Lower leg skin (tissue), 4 donors: Measurements from ENCODE around the gene TRIM31. TPM values are rescaled to one million over a fixed set of nuclear protein-coding genes. Genes with fewer than 3 reads are reported as not detected.

Source experiments
- DNase-seq, 2 donors: peaks; one replicate each; pipeline ENCODE4 v3.0.0-alpha.2; 2019; ENCODE audit warnings: low spot score in 2 of 2
- H3K4me3 ChIP-seq: fragments of 200-600 bp; sonication (generic); 2 replicates; pipeline ENCODE4 v1.5.1; 2017; ENCODE audit warnings: mild to moderate bottlenecking, low read depth; ENCODE audit not compliant: poor library complexity, severe bottlenecking
- CTCF ChIP-seq, 3 donors: fragments of 450-650 bp; IDR thresholded peaks; one replicate each; pipeline ENCODE4 v1.5.1; 2016; ENCODE audit warnings: antibody characterized with exemption in 3 of 3, mild to moderate bottlenecking in 3 of 3, moderate library complexity in 2 of 3
- POLR2A ChIP-seq, 2 donors: fragments of 450-650 bp; IDR thresholded peaks; one replicate each; pipeline ENCODE4 v1.6.1; 2016 to 2017; ENCODE audit warnings: antibody characterized with exemption in 2 of 2, mild to moderate bottlenecking in 1 of 2, moderate library complexity in 1 of 2
- WGBS, 2 donors: methylation state at CpG; one replicate each; pipeline ENCODE4 v1.1.5; 2018; 5-methylcytosine and 5-hydroxymethylcytosine counted together
- intact Hi-C: fragments of 100-400 bp; cut with DNase I; formaldehyde crosslinking; loops from one replicate; pipeline ENCODE4 v1.15.0; 2023; ENCODE audit warnings: low total_unique reads
- total RNA-seq, 4 donors: library from RNA; depleted of rRNA; stranded (reverse); fragments of >200 nt; gene quantifications; one replicate each; pipeline ENCODE4 v1.1.0, GENCODE V29; 2016

Gene TRIM31
- total RNA-seq, 4 donors from 2014 or later, result 0.29 TPM; not detected in 3

- 67 to 77% methylated on average over 4 of the region's 4 CpGs for WGBS, 2 donors
- DNase-seq, result no peak
- intact Hi-C loops, result no loop called here
- no peak overlapping the region for H3K4me3 ChIP-seq
- TF ChIP-seq POLR2A (IDR thresholded peaks at IDR 0.05) (no peak), CTCF (IDR thresholded peaks at IDR 0.05) (no peak)
These were observed 14.8 kb downstream of the TRIM31 start for GRCh38 chr6:30097902-30098768.

- H3K4me3 ChIP-seq, result no peak overlapping the region
- intact Hi-C loops, result no loop called here
- no peak for DNase-seq
- TF ChIP-seq POLR2A (IDR thresholded peaks at IDR 0.05), result no peak
- no peak for TF ChIP-seq CTCF (IDR thresholded peaks at IDR 0.05)
- 31 to 47% methylated on average over 1 of the region's 1 CpG for WGBS, 2 donors
These were observed 16.1 kb downstream of the TRIM31 start for GRCh38 chr6:30096829-30097228.

- TF ChIP-seq CTCF (IDR thresholded peaks at IDR 0.05), result no peak
- TF ChIP-seq POLR2A (IDR thresholded peaks at IDR 0.05), result no peak
- no peak overlapping the region for H3K4me3 ChIP-seq
- no peak for DNase-seq
- WGBS, 2 donors, result 73 to 83% methylated on average over 4 of the region's 5 CpGs
- intact Hi-C loops, result no loop called here
These were observed 18.8 kb downstream of the TRIM31 start for GRCh38 chr6:30093951-30094661.

GRCh38 chr6:30092852-30093543, 19.9 kb downstream of the TRIM31 start:
- 81 to 85% methylated on average over 6 of the region's 6 CpGs for WGBS, 2 donors
- TF ChIP-seq POLR2A (IDR thresholded peaks at IDR 0.05) (no peak), CTCF (IDR thresholded peaks at IDR 0.05) (no peak)
- intact Hi-C loops, result no loop called here
- H3K4me3 ChIP-seq, result no peak overlapping the region
- no peak for DNase-seq

- no peak for DNase-seq
- TF ChIP-seq POLR2A (IDR thresholded peaks at IDR 0.05) (no peak), CTCF (IDR thresholded peaks at IDR 0.05) (no peak)
- no peak overlapping the region for H3K4me3 ChIP-seq
- intact Hi-C loops, result no loop called here
- 30 to 43% methylated on average over 11 of the region's 11 CpGs for WGBS, 2 donors
These were observed 21.1 kb downstream of the TRIM31 start for GRCh38 chr6:30091577-30092381.
